NCI-H1417 (cell line): ENCODE results near the gene KIF2B.
"Not testable (repeated sequence)": the region's sequence is repeated elsewhere in the genome, so short reads cannot be mapped to it uniquely, and the experiment has no call there.

Source experiments
- DNase-seq, 3 experiments: peaks; one replicate each; lab custom pipeline; 2025; lab: John Stamatoyannopoulos, UW

The KIF2B gene, protein sequence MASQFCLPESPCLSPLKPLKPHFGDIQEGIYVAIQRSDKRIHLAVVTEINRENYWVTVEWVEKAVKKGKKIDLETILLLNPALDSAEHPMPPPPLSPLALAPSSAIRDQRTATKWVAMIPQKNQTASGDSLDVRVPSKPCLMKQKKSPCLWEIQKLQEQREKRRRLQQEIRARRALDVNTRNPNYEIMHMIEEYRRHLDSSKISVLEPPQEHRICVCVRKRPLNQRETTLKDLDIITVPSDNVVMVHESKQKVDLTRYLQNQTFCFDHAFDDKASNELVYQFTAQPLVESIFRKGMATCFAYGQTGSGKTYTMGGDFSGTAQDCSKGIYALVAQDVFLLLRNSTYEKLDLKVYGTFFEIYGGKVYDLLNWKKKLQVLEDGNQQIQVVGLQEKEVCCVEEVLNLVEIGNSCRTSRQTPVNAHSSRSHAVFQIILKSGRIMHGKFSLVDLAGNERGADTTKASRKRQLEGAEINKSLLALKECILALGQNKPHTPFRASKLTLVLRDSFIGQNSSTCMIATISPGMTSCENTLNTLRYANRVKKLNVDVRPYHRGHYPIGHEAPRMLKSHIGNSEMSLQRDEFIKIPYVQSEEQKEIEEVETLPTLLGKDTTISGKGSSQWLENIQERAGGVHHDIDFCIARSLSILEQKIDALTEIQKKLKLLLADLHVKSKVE

DNA sequence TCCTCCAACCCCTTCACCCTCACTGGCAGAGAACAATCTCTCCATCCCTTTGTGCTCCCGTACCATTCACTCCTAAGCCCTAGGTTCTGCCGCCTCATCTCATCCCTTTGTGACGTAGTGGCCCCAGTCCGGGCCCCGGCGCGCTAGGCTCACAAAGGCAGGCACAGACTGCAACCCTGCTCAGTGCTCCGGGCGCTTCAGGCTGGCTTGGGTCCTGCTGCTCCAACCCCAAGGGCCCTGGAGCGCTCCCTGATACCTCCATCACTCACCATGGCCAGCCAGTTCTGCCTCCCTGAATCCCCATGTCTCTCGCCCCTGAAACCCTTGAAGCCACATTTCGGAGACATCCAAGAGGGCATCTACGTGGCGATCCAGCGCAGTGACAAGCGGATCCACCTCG, at the start of gene KIF2B:
TSS of gene KIF2B (plus strand) at position 164 of the 400 bp plus-strand sequence. CDS start at position 271, 107 bp downstream.
- DNase-seq = no peak

DNA sequence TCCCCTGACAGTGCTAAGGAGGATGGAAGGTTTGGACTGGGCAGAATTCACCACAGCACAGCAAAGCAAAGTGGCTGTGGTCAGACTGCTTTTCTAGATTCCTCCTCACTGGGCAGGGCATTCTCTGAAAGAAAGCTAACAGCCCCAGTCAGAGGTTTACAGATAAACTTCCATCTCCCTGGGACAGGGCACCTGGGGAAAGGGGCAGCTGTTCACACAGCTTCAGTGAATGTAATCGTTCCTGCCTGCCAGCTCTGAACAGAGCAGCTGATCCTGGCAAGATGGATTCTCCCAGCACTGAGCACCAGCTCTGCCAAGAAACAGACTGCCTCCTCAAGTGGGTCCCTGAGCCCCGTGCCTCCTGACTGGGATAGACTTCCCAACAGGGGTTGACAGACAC, 42.4 kb upstream of the KIF2B start:
- DNase-seq = no peak

DNA sequence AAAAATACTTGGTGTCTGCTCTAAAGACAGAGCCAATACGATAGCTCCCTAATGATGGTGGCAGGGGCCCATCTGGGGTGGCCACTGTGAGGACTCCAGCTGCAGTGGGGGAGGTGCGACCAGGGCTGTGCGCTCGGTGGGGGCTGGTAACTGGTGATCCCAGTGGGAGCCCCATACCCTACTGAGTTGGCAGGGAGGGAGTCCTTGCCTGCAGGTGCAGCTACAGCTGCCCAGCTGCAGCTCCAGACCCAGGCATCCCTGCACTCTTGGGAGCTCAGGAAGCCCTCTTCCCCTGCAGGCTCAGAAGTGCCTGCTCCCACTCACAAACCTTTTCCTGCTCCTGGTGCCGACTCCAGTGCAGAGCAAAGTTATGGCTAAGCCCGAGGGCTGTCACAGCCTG, 31.2 kb upstream of the KIF2B start:
- DNase-seq = no peak

DNA sequence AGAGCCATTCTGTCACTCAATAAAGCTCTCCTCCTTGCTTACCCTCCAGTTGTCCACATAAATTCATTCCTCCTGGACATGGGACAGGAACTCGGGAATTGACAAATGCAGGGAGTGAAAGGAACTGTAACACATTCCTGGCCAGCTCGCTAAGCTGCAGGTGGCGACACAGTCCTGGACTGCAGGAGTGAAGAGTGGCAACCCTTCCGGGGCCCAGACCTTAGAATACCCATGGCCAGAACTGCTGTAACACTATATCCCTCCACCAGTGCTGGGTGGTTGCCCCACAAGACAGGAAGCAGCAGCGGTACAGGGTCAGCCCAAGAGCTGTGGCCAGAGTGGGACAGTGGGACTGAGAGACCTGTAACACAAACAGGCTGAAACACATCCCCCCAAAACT, 30.3 kb upstream of the KIF2B start:
- DNase-seq = no peak

DNA sequence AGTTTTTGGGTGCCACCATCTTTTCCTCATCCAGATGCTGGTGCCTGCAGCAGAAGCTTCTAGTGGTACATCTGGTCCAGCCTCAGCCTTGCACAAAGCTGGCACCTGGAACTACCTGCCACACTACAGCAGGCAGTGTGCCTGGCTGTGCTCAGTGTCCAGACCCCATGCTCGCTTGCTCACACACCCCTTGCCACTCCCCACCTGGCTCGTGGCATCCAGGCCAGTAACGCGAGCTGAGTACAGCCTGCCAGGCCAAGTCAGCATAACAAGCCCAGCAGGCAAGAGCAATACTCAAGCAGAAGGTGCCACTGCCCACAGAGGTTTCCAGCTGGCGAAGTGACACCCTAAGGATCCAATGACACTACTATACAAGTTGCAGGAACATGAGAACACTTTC, 29.7 kb upstream of the KIF2B start:
- no peak for DNase-seq

DNA sequence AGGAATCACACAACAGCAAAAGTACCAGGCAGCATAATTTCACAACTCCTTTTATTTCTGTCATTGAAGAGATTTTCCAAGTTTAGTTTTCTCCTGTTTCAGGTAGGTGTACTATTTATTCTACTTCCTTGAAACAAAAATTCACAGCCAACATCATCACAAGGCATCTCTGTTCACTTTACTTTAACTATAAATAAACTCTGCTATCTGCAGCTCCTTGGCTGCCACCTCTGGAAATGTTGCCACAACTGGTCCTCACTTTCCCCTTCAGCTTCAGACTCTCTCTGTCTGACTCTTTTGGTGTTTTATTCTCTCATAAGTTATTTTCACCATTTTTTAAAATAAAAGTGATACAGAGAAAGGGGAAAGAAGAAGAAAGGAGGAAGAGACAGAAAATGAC, 27.9 kb upstream of the KIF2B start:
- no peak for DNase-seq

DNA sequence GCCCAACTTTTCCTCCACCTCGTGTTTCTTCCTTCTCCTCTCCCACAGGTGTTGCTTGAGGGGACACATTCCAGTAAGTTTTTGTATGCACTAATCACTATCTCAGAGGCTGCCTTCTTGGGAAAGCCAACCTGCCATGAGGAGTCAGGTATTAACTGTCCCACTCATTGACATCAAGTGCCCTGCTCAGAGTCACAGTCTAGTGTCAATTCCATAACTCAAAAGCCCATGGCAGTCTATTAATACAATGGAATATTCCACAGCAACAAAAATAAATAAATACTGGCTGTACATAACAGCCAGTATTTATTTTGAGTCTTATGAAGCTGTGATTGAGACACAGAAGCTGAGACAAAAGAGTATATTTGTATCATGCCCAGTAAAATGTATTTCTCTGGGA, 26.1 kb upstream of the KIF2B start:
- no peak for DNase-seq

DNA sequence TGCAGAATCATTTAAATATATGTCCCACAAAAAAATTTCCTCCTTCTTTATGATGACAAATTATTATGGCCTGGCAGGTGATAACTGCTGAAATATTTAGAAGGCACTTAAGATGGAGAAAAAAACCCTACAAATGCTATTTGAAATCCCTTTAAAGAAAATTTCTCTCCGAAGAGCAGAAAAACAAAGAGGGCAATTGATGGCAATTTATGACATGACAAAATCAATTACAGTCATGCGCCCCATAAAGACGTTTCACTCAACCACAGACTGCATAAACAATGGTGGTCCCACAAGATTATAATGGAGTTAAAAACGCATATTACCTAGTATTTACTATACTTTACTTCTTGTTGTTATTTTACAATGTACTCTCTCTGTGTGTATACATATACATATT, 25.2 kb upstream of the KIF2B start:
- DNase-seq = no peak

DNA sequence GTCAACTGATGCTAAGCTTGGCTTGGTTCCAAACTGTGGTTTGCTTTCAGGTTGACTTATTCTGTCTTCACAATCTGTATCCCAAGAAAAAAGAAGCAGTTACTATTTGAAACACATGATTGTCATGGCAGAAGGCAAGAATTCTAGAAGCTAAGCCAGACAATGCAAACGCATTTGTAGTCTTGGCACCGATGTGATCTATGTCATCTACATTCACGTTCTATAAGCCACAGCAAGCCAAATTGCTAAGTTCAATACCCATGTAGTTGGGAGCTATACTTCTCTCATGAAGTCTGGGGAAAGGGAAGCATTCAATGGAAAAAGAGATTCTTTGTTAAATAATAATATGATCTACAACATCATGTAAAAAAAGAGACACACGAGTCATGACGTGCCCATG, 18.3 kb upstream of the KIF2B start:
- DNase-seq = no peak

DNA sequence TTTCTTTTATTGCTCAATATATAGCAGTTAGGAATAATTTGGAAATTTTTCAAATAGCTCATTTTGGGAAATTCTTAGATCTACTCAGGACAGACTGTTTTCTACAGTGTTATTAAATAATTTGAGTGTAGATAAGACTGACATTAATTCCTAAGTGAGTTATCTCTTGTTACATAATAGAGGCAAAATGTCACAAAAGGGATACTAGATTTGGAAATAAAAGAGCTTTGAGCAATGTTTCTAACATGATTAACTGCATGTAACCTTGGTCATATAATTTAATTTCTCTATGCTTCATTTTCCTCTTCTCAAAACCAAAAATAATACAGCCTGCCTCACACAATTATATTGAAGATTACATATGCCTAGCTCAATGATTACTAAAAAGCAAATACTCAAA, 16.3 kb upstream of the KIF2B start:
- no peak for DNase-seq

DNA sequence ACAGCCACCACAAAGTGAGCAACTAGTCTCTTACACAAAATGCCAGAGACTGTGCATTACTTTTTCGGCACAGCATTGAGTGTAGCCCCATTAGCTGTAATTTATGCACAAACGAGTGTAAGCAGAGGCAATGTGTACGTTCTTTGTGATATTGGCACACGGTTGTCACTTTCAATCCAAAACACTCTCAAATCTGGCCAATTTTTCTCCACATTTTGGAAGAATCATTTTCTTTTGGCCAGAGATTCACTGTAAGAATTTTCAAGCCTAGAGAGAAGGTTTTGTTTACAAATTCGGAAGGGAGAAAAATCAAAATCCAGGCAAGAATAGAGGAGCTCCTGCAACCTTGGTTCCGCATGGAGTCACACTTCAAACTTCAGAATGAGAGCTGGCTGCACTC, 15.4 kb upstream of the KIF2B start:
- no peak for DNase-seq

DNA sequence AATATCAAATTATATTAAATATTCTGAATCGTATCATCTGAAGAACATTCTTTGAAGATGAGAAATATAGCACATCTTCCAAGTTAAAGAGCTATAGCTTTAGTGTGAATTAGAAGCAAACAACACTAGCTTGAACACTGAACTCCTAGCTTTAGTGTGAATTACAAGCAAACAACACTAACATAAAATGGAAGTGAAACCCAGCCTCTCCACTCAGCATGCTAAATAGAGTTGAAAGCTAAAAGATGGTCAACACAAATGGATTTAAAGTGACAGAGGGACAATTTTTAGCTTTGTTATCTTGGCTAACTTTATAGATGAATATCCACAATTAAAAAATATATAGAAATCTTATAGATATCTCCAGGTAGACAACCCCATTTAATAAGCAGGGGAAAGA, 4.5 kb upstream of the KIF2B start:
- DNase-seq = no peak

DNA sequence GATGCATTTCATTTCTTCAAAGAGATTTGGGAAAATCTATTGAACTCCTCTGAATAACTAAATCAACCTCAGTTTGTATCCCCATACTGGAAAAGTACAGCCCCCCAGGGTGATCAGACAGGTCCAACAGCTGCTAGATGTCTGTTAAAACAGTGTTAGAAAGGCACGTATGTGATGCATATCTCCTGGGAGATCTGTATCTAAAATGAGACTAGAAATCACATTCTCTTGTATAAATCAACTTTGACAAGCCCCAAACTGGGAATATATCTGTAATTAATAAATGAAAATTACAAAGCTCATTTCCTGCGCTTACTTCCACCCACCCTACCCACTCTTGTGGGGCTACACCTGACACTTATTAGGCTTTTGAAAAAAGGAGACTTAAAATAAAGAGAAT, 3.8 kb upstream of the KIF2B start:
- no peak for DNase-seq

DNA sequence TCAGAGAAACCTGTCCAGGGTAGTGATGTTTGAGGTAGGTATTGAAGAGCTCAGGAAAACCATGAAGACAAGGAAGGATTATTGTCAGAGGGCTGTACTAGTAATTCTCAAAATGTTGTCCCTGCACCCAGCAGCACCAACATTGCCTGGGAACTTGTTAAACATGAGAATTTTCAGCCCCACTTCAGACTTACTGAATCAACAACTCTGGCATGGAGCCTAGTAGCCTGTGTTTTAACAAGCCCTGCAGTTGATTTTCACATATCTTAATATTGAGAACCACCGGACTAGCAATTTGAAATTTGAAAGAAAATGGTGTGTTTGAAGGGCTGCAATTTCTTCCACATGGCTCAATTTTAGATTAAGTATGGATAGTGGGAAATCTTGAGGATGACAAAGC, 2.8 kb upstream of the KIF2B start:
- DNase-seq = no peak

DNA sequence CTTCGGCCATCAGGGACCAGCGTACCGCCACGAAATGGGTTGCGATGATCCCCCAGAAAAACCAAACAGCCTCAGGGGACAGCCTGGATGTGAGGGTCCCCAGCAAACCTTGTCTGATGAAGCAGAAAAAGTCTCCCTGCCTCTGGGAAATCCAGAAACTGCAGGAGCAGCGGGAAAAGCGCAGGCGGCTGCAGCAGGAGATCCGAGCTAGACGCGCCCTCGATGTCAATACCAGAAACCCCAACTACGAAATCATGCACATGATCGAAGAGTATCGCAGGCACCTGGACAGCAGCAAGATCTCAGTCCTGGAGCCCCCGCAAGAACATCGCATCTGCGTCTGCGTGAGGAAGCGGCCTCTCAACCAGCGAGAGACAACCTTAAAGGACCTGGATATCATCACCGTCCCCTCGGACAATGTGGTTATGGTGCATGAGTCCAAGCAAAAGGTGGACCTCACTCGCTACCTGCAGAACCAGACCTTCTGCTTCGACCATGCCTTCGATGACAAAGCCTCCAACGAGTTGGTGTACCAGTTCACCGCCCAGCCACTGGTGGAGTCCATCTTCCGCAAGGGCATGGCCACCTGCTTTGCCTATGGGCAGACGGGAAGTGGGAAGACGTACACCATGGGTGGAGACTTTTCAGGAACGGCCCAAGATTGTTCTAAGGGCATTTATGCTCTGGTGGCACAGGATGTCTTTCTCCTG, 769 bp downstream of the KIF2B start:
- DNase-seq = no peak

DNA sequence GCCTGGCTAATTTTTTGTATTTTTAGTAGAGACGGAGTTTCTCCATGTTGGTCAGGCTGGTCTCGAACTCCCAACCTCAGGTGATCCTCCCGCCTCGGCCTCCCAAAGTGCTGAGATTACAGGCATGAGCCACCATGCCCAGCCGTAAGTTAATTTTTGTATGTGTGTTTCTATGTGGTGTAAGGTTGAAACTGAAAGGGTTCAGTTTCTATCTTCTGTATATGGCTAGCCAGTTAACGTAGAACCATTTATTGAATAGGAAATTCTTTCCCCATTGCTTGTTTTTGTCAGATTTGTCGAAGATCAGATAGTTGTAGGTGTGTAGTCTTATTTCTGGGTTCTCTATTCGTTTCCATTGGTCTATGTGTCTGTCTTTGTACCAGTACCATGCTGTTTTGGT, 12.0 kb downstream of the KIF2B start:
- DNase-seq = not testable (repeated sequence)

DNA sequence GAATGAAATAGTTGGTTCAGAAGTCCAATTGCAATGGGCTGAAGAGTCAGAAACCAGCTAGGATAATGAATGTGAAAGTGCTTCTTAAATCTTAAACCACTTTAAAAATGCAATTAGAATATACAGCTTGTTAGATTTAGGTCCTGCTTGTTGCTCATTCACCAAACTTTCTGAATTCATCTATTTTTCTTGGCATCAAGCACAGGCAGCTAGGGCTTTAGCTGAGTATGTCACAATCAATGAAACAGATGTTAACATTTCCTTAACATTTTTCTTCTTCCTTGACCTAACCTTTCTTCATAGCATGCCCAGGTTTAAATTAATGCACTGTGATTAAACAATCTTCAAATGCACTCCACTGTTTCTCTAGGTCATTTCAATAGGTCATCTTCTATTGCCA, 14.4 kb downstream of the KIF2B start:
- DNase-seq = no peak

DNA sequence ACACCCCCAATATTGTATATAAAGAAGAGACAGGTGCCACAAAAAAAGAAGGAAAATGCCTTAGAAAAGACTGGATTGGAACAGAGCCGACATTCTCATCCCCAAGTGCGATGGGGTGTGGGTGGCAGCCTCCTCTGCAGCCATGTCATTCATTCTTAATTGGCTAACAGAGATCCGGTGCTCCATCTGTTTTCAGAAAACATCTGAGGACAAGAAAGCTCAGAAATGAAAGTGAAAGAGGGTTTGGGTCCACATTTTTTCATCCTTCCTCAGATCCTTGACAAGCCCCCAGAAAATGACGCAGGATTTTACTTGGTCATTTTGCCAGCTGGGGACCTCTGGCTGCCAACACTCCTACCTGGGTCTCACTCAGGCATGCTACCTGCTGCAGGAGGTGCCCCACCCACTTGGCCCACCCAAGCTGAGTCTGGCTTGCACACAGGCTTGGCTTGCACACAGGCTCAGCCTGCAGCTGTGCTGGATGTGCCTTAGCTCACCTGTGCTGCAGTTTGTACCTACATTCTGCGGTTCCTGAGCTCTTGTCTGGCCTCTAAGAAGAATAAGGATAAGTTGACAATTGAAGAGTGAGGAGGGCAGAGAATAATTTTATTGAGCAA, 21.9 kb downstream of the KIF2B start:
- DNase-seq = no peak

DNA sequence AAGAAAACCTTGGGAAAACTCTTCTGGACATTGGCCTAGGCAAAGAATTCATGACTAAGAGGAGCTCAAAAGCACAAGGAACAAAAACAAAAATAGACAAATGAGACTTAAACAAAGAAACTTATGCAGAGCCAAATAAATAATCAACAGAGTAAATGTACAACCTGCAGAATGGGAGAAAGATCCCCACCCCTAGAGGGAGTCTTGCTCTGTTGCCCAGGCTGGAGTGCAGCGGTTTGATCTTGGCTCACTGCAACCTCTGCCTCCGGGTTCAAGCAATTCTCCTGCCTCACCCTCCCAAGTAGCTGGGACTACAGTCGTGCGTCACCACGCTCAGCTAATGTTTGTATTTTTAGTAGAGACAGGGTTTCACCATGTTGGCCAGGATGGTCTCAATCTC, 48.4 kb downstream of the KIF2B start:
- DNase-seq = not testable (repeated sequence)
